WTC11 (cell line): ENCODE results near the gene DBT. TPM values are rescaled to one million over a fixed set of nuclear protein-coding genes. Genes with fewer than 3 reads are reported as not detected.
A peak's percentile ranks its signal among the peaks of the same experiment; 100 is the strongest.

Experiments
- ATAC-seq: fragments of 200-7000 bp; cut with Tn5 transposase; 2 replicates; pipeline ENCODE4 v1.10.0; 2021; ENCODE audit warnings: mild to moderate bottlenecking, moderate library complexity
- CTCF ChIA-PET: fragments of 300-600 bp; sonication (Branson Sonifier 250); formaldehyde crosslinking; loops from one replicate; lab custom pipeline; 2021; ENCODE audit warnings: antibody characterized with exemption; lab: Charles Lee
- POLR2A ChIA-PET: fragments of 350-600 bp; sonication (Branson Sonifier 250); formaldehyde crosslinking; loops from one replicate; lab custom pipeline; 2021; ENCODE audit warnings: antibody characterized with exemption; lab: Charles Lee
- DNase-seq: peaks from one replicate; pipeline ENCODE4 v3.0.0; 2021; ENCODE audit warnings: low spot score
- H3K27ac Mint-ChIP-seq: 2 replicates; pipeline ENCODE4 v1.8.0; 2021; ENCODE audit warnings: mixed read lengths
- H3K27me3 Mint-ChIP-seq: 2 replicates; pipeline ENCODE4 v1.8.0; 2021; ENCODE audit warnings: low read depth, mild to moderate bottlenecking, moderate library complexity, mixed read lengths
- H3K36me3 Mint-ChIP-seq: 2 replicates; pipeline ENCODE4 v1.8.0; 2021; ENCODE audit warnings: mixed read lengths
- H3K4me1 Mint-ChIP-seq: 2 replicates; pipeline ENCODE4 v1.8.0; 2022; ENCODE audit warnings: mixed read lengths
- H3K4me3 Mint-ChIP-seq: 2 replicates; pipeline ENCODE4 v1.8.0; 2021; ENCODE audit warnings: mild to moderate bottlenecking, moderate library complexity, mixed read lengths
- H3K9me3 Mint-ChIP-seq: 2 replicates; pipeline ENCODE4 v1.8.0; 2021; ENCODE audit warnings: mixed read lengths
- ARID4B ChIP-seq: sonication (generic); formaldehyde crosslinking; IDR thresholded peaks from 2 replicates; pipeline ENCODE4 v1.8.0; 2023; ENCODE audit warnings: missing genetic modification reagents, mild to moderate bottlenecking, borderline replicate concordance
- ATF2 ChIP-seq: sonication (generic); formaldehyde crosslinking; IDR thresholded peaks from 2 replicates; pipeline ENCODE4 v1.8.1; 2022; ENCODE audit warnings: low read depth, missing genetic modification reagents, borderline replicate concordance
- FOXJ3 ChIP-seq: sonication (generic); formaldehyde crosslinking; IDR thresholded peaks from 2 replicates; pipeline ENCODE4 v1.9.0; 2021; ENCODE audit warnings: missing genetic modification reagents, mild to moderate bottlenecking, borderline replicate concordance
- GRHL2 ChIP-seq: fragments of 250-450 bp; sonication (Bioruptor Pico); IDR thresholded peaks from 2 replicates; pipeline ENCODE4 v1.8.0; 2022; ENCODE audit warnings: mild to moderate bottlenecking, moderate library complexity; ENCODE audit not compliant: insufficient replicate concordance, severe bottlenecking
- IRF1 ChIP-seq: sonication (generic); formaldehyde crosslinking; IDR thresholded peaks from 2 replicates; pipeline ENCODE4 v1.8.0; 2023; ENCODE audit warnings: missing genetic modification reagents
- KAT7 ChIP-seq: sonication (generic); formaldehyde crosslinking; IDR thresholded peaks from 2 replicates; pipeline ENCODE4 v1.8.1; 2023; ENCODE audit warnings: missing genetic modification reagents, mild to moderate bottlenecking, borderline replicate concordance
- NR3C1 ChIP-seq: sonication (generic); formaldehyde crosslinking; conservative IDR thresholded peaks from 2 replicates; pipeline ENCODE4 v1.8.1; 2023; ENCODE audit warnings: low read depth, mild to moderate bottlenecking, missing genetic modification reagents
- PRRX2 ChIP-seq: fragments of 250-450 bp; sonication (Bioruptor Pico); IDR thresholded peaks from 2 replicates; pipeline ENCODE4 v1.8.0; 2021; ENCODE audit warnings: mild to moderate bottlenecking
- SP1 ChIP-seq: sonication (generic); formaldehyde crosslinking; conservative IDR thresholded peaks from 2 replicates; pipeline ENCODE4 v1.8.1; 2022; ENCODE audit warnings: missing genetic modification reagents
- ZNF416 ChIP-seq: fragments of 250-450 bp; sonication (Bioruptor Pico); IDR thresholded peaks from 2 replicates; pipeline ENCODE4 v1.9.0; 2021; ENCODE audit warnings: mild to moderate bottlenecking, inconsistent platforms
- total RNA-seq: library from RNA; stranded (reverse); gene quantifications from 3 replicates; pipeline ENCODE4 v1.2.3, GENCODE V29; 2021
- TF ChIP-seq, protein P1 (sequence below): fragments of 250-450 bp; sonication (Bioruptor Pico); IDR thresholded peaks from 2 replicates; pipeline ENCODE4 v1.9.0; 2021; ENCODE audit warnings: mild to moderate bottlenecking
- TF ChIP-seq, protein P2 (sequence below): sonication (generic); formaldehyde crosslinking; IDR thresholded peaks from 2 replicates; pipeline ENCODE4 v1.8.0; 2022; ENCODE audit warnings: missing genetic modification reagents
- TF ChIP-seq, protein P3 (sequence below): sonication (generic); formaldehyde crosslinking; conservative IDR thresholded peaks from 2 replicates; pipeline ENCODE4 v1.8.1; 2023; ENCODE audit warnings: mild to moderate bottlenecking, low read depth, missing genetic modification reagents, moderate library complexity
- TF ChIP-seq, protein P4 (sequence below): fragments of 250-450 bp; sonication (Bioruptor Pico); IDR thresholded peaks from 2 replicates; pipeline ENCODE4 v2.1.2; 2022; ENCODE audit warnings: mild to moderate bottlenecking, moderate library complexity

DBT gene
- total RNA-seq, 1 experiment from 2014 or later = 20.1 TPM

GRCh38 chr1:100222428-100222827, 27.2 kb downstream of the DBT start (continued):
- TF ChIP-seq, protein P1, sequence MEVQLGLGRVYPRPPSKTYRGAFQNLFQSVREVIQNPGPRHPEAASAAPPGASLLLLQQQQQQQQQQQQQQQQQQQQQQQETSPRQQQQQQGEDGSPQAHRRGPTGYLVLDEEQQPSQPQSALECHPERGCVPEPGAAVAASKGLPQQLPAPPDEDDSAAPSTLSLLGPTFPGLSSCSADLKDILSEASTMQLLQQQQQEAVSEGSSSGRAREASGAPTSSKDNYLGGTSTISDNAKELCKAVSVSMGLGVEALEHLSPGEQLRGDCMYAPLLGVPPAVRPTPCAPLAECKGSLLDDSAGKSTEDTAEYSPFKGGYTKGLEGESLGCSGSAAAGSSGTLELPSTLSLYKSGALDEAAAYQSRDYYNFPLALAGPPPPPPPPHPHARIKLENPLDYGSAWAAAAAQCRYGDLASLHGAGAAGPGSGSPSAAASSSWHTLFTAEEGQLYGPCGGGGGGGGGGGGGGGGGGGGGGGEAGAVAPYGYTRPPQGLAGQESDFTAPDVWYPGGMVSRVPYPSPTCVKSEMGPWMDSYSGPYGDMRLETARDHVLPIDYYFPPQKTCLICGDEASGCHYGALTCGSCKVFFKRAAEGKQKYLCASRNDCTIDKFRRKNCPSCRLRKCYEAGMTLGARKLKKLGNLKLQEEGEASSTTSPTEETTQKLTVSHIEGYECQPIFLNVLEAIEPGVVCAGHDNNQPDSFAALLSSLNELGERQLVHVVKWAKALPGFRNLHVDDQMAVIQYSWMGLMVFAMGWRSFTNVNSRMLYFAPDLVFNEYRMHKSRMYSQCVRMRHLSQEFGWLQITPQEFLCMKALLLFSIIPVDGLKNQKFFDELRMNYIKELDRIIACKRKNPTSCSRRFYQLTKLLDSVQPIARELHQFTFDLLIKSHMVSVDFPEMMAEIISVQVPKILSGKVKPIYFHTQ (CRISPR knock-in tag) = no peak
- TF ChIP-seq, protein P2, sequence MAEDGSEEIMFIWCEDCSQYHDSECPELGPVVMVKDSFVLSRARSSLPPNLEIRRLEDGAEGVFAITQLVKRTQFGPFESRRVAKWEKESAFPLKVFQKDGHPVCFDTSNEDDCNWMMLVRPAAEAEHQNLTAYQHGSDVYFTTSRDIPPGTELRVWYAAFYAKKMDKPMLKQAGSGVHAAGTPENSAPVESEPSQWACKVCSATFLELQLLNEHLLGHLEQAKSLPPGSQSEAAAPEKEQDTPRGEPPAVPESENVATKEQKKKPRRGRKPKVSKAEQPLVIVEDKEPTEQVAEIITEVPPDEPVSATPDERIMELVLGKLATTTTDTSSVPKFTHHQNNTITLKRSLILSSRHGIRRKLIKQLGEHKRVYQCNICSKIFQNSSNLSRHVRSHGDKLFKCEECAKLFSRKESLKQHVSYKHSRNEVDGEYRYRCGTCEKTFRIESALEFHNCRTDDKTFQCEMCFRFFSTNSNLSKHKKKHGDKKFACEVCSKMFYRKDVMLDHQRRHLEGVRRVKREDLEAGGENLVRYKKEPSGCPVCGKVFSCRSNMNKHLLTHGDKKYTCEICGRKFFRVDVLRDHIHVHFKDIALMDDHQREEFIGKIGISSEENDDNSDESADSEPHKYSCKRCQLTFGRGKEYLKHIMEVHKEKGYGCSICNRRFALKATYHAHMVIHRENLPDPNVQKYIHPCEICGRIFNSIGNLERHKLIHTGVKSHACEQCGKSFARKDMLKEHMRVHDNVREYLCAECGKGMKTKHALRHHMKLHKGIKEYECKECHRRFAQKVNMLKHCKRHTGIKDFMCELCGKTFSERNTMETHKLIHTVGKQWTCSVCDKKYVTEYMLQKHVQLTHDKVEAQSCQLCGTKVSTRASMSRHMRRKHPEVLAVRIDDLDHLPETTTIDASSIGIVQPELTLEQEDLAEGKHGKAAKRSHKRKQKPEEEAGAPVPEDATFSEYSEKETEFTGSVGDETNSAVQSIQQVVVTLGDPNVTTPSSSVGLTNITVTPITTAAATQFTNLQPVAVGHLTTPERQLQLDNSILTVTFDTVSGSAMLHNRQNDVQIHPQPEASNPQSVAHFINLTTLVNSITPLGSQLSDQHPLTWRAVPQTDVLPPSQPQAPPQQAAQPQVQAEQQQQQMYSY (CRISPR knock-in tag) = no peak

- CTCF ChIA-PET = no interaction called here
- H3K4me3 Mint-ChIP-seq = no peak overlapping the region
- H3K36me3 Mint-ChIP-seq = peaks cover 21% of the 10 kb centered on the region
- ATAC-seq = no peak
- H3K27me3 Mint-ChIP-seq = no peaks in the 10 kb centered on the region
- no peak for TF ChIP-seq SP1 (CRISPR knock-in tag)
- no peak for TF ChIP-seq PRRX2 (CRISPR knock-in tag)
- TF ChIP-seq IRF1 (CRISPR knock-in tag) = no peak
- TF ChIP-seq ATF2 = no peak
- TF ChIP-seq, protein P3, sequence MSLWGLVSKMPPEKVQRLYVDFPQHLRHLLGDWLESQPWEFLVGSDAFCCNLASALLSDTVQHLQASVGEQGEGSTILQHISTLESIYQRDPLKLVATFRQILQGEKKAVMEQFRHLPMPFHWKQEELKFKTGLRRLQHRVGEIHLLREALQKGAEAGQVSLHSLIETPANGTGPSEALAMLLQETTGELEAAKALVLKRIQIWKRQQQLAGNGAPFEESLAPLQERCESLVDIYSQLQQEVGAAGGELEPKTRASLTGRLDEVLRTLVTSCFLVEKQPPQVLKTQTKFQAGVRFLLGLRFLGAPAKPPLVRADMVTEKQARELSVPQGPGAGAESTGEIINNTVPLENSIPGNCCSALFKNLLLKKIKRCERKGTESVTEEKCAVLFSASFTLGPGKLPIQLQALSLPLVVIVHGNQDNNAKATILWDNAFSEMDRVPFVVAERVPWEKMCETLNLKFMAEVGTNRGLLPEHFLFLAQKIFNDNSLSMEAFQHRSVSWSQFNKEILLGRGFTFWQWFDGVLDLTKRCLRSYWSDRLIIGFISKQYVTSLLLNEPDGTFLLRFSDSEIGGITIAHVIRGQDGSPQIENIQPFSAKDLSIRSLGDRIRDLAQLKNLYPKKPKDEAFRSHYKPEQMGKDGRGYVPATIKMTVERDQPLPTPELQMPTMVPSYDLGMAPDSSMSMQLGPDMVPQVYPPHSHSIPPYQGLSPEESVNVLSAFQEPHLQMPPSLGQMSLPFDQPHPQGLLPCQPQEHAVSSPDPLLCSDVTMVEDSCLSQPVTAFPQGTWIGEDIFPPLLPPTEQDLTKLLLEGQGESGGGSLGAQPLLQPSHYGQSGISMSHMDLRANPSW = no peak
- TF ChIP-seq, all 79 proteins: peak for 0
- Mint-ChIP-seq H3K9me3 (no peaks in the 10 kb centered on the region), H3K4me1 (no peaks in the 10 kb centered on the region), H3K27ac (peak overlapping the region; percentile 79; the same call in 1 of the 2 replicates)
- POLR2A ChIA-PET = no interaction called here
- DNase-seq = no peak
Measured at GRCh38 chr1:100219883-100220282, 29.8 kb downstream of the DBT start.

DNA sequence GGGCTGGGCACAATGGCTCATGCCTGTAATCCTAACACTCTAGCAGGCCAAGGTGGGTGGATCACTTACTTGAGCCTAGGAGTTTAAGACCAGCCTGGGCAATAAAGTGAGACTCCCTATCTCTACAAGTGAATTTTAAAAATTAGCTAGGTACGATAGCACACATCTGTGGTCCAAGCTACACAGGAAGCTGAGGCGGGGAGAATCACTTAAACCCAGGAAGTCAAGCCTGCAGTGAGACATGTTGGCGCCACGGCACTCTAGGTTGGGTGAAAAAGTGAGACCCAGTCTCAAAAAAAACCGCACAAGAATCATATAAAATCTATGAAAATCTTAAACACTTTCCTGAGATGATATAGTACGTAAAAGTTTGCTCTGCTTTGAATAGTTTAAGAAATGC, 30.2 kb downstream of the DBT start:
- Mint-ChIP-seq H3K4me1 (no peaks in the 10 kb centered on the region), H3K9me3 (no peaks in the 10 kb centered on the region), H3K4me3 (no peak overlapping the region), H3K36me3 (peaks cover 24% of the 10 kb centered on the region), H3K27ac (peak overlapping the region; percentile 79; the same call in 1 of the 2 replicates), H3K27me3 (no peaks in the 10 kb centered on the region)
- DNase-seq (no peak), ATAC-seq (no peak)
- ChIA-PET POLR2A (no interaction called here), CTCF (no interaction called here)
- TF ChIP-seq ARID4B = no peak
- TF ChIP-seq IRF1 (CRISPR knock-in tag) = no peak
- TF ChIP-seq FOXJ3 = no peak
- TF ChIP-seq ZNF416 (CRISPR knock-in tag) = no peak
- TF ChIP-seq GRHL2 (CRISPR knock-in tag) = no peak
- TF ChIP-seq, protein P4, sequence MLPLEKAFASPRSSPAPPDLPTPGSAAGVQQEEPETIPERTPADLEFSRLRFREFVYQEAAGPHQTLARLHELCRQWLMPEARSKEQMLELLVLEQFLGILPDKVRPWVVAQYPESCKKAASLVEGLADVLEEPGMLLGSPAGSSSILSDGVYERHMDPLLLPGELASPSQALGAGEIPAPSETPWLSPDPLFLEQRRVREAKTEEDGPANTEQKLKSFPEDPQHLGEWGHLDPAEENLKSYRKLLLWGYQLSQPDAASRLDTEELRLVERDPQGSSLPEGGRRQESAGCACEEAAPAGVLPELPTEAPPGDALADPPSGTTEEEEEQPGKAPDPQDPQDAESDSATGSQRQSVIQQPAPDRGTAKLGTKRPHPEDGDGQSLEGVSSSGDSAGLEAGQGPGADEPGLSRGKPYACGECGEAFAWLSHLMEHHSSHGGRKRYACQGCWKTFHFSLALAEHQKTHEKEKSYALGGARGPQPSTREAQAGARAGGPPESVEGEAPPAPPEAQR (CRISPR knock-in tag) = no peak
- TF ChIP-seq NR3C1 (CRISPR knock-in tag) = no peak
- TF ChIP-seq KAT7 = no peak
